ENCODE measurements around the gene MLF2.
A peak's percentile ranks its signal among the peaks of the same experiment; 100 is the strongest.

GRCh38 chr12:6788972-6789924 is 36.3 kb upstream of the MLF2 start, which contains the start of gene CD4:
- TF ChIP-seq TAF1 (IDR thresholded peaks at IDR 0.05; ENCODE audit: low read depth, low read length) (no peak), POLR2A (IDR thresholded peaks at IDR 0.05; ENCODE audit: low read depth, low read length) (0 out of 2 replicates have a peak, but pooled peaks have one; percentile 48), POLR2AphosphoS5 (IDR thresholded peaks at IDR 0.05; ENCODE audit: low read depth, low read length) (0 out of 2 replicates have a peak, but pooled peaks have one; percentile 37), POU2F2 (IDR thresholded peaks at IDR 0.05; ENCODE audit: low read depth, low read length) (no peak), SPI1 (IDR thresholded peaks at IDR 0.05; ENCODE audit: low read depth, low read length) (no peak)

All from GM12891 (cell line).